SK-N-SH (cell line): Measurements from ENCODE around the gene STRIT1. TPM values are rescaled to one million over a fixed set of nuclear protein-coding genes. Genes with fewer than 3 reads are reported as not detected.

Experiments
- CTCF ChIA-PET: fragments of 300-600, 350-600 bp; formaldehyde crosslinking; extraction: SDS; loops from one replicate; lab custom pipeline; 2021; lab: Yijun Ruan, JAX
- POLR2A ChIA-PET: fragments of 350-600 bp; sonication (Branson Sonifier 250); formaldehyde crosslinking; extraction: SDS; loops from one replicate; lab custom pipeline; 2020; ENCODE audit warnings: antibody characterized with exemption, inconsistent platforms; lab: Yijun Ruan, JAX
- DNase-seq: peaks from one replicate; pipeline ENCODE4 v3.0.0; 2012
- H2AFZ ChIP-seq: fragments of 200-600 bp; sonication (generic); 2 replicates; pipeline ENCODE4 v1.8.1; 2016; ENCODE audit warnings: antibody characterized with exemption, mild to moderate bottlenecking, low read depth
- H3F3A ChIP-seq: fragments of 200-600 bp; sonication (generic); replicated peaks from 2 replicates; pipeline ENCODE3; 2016; ENCODE audit warnings: antibody characterized with exemption, mild to moderate bottlenecking; ENCODE audit not compliant: insufficient read depth
- H3K27ac ChIP-seq, 2 experiments: fragments of 200-500 bp in 1 of 2; fragments of 200-600 bp in 1 of 2; sonication (Bioruptor generic) in 1 of 2; sonication (generic), shearing (Covaris generic) in 1 of 2; 2 replicates each; pipeline versions ENCODE4 v1.5.1 to v1.6.1; 2014 to 2016; ENCODE audit warnings: low read depth in 2 of 2, inconsistent platforms in 1 of 2, low read length in 1 of 2, mild to moderate bottlenecking in 1 of 2, mixed read lengths in 1 of 2
- H3K27me3 ChIP-seq: fragments of 200-600 bp; sonication (generic), shearing (Covaris generic); 2 replicates; pipeline ENCODE4 v1.6.1; 2016; ENCODE audit warnings: mixed run types; ENCODE audit not compliant: insufficient read depth
- H3K36me3 ChIP-seq, 2 experiments: fragments of 200-500 bp in 1 of 2; fragments of 200-600 bp in 1 of 2; sonication (Bioruptor generic) in 1 of 2; sonication (generic) in 1 of 2; replicated peaks in 1 of 2; 2 replicates each; pipeline versions ENCODE3 to v1.5.1; 2014 to 2016; ENCODE audit warnings: low read length in 1 of 2, mild to moderate bottlenecking in 1 of 2; ENCODE audit not compliant: insufficient read depth in 2 of 2, control insufficient read depth in 1 of 2
- H3K4me1 ChIP-seq, 2 experiments: fragments of 200-500 bp in 1 of 2; fragments of 200-600 bp in 1 of 2; sonication (Bioruptor generic) in 1 of 2; sonication (generic), shearing (Covaris generic) in 1 of 2; 2 replicates each; pipeline versions ENCODE4 v1.5.1 to v1.6.1; 2014 to 2016; ENCODE audit warnings: low read depth in 1 of 2, low read length in 1 of 2, mixed run types in 1 of 2; ENCODE audit not compliant: insufficient read depth in 2 of 2, control insufficient read depth in 1 of 2
- H3K4me2 ChIP-seq: fragments of 200-600 bp; sonication (generic), shearing (Covaris generic); 2 replicates; pipeline ENCODE4 v1.6.1; 2017; ENCODE audit warnings: mixed run types
- H3K4me3 ChIP-seq, 2 experiments: fragments of 200-500 bp in 1 of 2; fragments of 200-600 bp in 1 of 2; sonication (Bioruptor generic) in 1 of 2; sonication (generic), shearing (Covaris generic) in 1 of 2; 2 replicates each; pipeline versions ENCODE4 v1.5.1 to v1.8.1; 2014 to 2016; ENCODE audit warnings: low read depth in 2 of 2, inconsistent platforms in 1 of 2, low read length in 1 of 2, mild to moderate bottlenecking in 1 of 2, mixed read lengths in 1 of 2, moderate library complexity in 1 of 2
- H3K79me2 ChIP-seq: fragments of 200-600 bp; sonication (generic); 2 replicates; pipeline ENCODE4 v1.8.1; 2017; ENCODE audit warnings: mild to moderate bottlenecking; ENCODE audit not compliant: insufficient read depth
- H3K9ac ChIP-seq: fragments of 200-600 bp; sonication (generic); 2 replicates; pipeline ENCODE4 v1.6.1; 2017; ENCODE audit warnings: mixed run types
- H3K9me2 ChIP-seq: fragments of 200-600 bp; sonication (generic); 2 replicates; pipeline ENCODE4 v1.6.1; 2017; ENCODE audit warnings: mixed run types
- H3K9me3 ChIP-seq: fragments of 200-600 bp; sonication (generic); 2 replicates; pipeline ENCODE4 v1.6.1; 2017; ENCODE audit warnings: mixed run types, mild to moderate bottlenecking, moderate library complexity
- H4K20me1 ChIP-seq: fragments of 200-600 bp; sonication (generic); 2 replicates; pipeline ENCODE4 v1.6.1; 2017; ENCODE audit warnings: mild to moderate bottlenecking, mixed run types; ENCODE audit not compliant: insufficient read depth
- CHD2 ChIP-seq: fragments of 150-350 bp; IDR thresholded peaks from 2 replicates; pipeline ENCODE4 v1.6.1; 2018; ENCODE audit warnings: low read length; ENCODE audit not compliant: partially characterized antibody
- CTCF ChIP-seq: fragments of 200-600 bp; sonication (generic); IDR thresholded peaks from 2 replicates; pipeline ENCODE4 v1.6.1; 2017; ENCODE audit warnings: antibody characterized with exemption, mild to moderate bottlenecking, moderate library complexity
- FOXJ3 ChIP-seq: sonication (generic); formaldehyde crosslinking; IDR thresholded peaks from 2 replicates; pipeline ENCODE4 v1.5.1; 2020; ENCODE audit warnings: mild to moderate bottlenecking, missing genetic modification reagents
- FOXM1 ChIP-seq: IDR thresholded peaks from 2 replicates; pipeline ENCODE4 v1.4.0; 2012; ENCODE audit warnings: low read depth, mild to moderate bottlenecking
- IRF3 ChIP-seq: fragments of 150-350 bp; IDR thresholded peaks from 2 replicates; pipeline ENCODE4 v1.6.1; 2016; ENCODE audit warnings: mild to moderate bottlenecking, low read depth, low read length
- NRF1 ChIP-seq: IDR thresholded peaks from 2 replicates; pipeline ENCODE4 v1.6.1; 2012; ENCODE audit warnings: low read depth, mild to moderate bottlenecking, low read length
- RAD21 ChIP-seq: IDR thresholded peaks from 2 replicates; pipeline ENCODE4 v1.6.1; 2012; ENCODE audit warnings: mild to moderate bottlenecking, low read length
- RCOR1 ChIP-seq: fragments of 150-350 bp; IDR thresholded peaks from 2 replicates; pipeline ENCODE4 v1.6.1; 2017; ENCODE audit warnings: antibody characterized with exemption, low read length
- SMC3 ChIP-seq: IDR thresholded peaks from 2 replicates; pipeline ENCODE4 v1.6.1; 2012; ENCODE audit warnings: low read depth, low read length, improper control_type of control experiment
- TAF1 ChIP-seq: IDR thresholded peaks from 2 replicates; pipeline ENCODE4 v1.6.1; 2012; ENCODE audit warnings: low read depth, mild to moderate bottlenecking, low read length, moderate library complexity, borderline replicate concordance
- TCF12 ChIP-seq: IDR thresholded peaks from 2 replicates; pipeline ENCODE4 v1.4.0; 2012
- TEAD4 ChIP-seq: IDR thresholded peaks from 2 replicates; pipeline ENCODE4 v1.4.0; 2012; ENCODE audit warnings: mild to moderate bottlenecking, borderline replicate concordance; ENCODE audit not compliant: insufficient read depth
- USF2 ChIP-seq: fragments of 150-350 bp; IDR thresholded peaks from 2 replicates; pipeline ENCODE4 v1.6.1; 2017; ENCODE audit warnings: antibody characterized with exemption, low read length, low read depth, borderline replicate concordance
- YY1 ChIP-seq: IDR thresholded peaks from 2 replicates; pipeline ENCODE4 v1.4.0; 2012; ENCODE audit warnings: low read depth, mild to moderate bottlenecking
- WGBS: methylation state at CpG from one replicate; pipeline ENCODE4 v1.1.6; 2017; ENCODE audit warnings: low lambda C conversion rate; 5-methylcytosine and 5-hydroxymethylcytosine counted together
- polyA plus RNA-seq, 3 experiments: library from polyadenylated mRNA; depleted of rRNA; stranded (reverse); fragments of >200 nt; gene quantifications; 2 replicates each; pipeline ENCODE4 v1.2.3, GENCODE V29; 2012

STRIT1 gene
- polyA plus RNA-seq, 1 of the 3 experiments (the other 2 are of a cell fraction), result not detected

GRCh38 chr3:155325263-155325835, 31.9 kb upstream of the STRIT1 start:
- POLR2A ChIA-PET, result no interaction called here
- no peaks in the 10 kb centered on the region for H3K36me3 ChIP-seq
- DNase-seq, result no peak

GRCh38 chr3:155323063-155323666, 29.7 kb upstream of the STRIT1 start:
- no peaks in the 10 kb centered on the region for H4K20me1 ChIP-seq
- WGBS, result 11% methylated on average over 3 of the region's 3 CpGs
- H2AFZ ChIP-seq, result no peak overlapping the region
- no peaks in the 10 kb centered on the region for H3F3A ChIP-seq
- TF ChIP-seq TEAD4 (no peak), CTCF (peak; percentile 83), NRF1 (no peak), SMC3 (peak; percentile 79), RAD21 (peak; percentile 95), YY1 (no peak), FOXM1 (no peak), RCOR1 (0 out of 2 replicates have a peak, but pooled peaks have one; percentile 12), CHD2 (peak; percentile 40), TAF1 (no peak), USF2 (no peak), IRF3 (no peak), FOXJ3 (no peak), TCF12 (peak; percentile 10; the same call in 1 of the 2 replicates)
- ChIA-PET POLR2A (no interaction called here), CTCF (interaction anchor here (0.6 to 3.5 kb wide), 40 partner anchors 8 to 1042 kb away, joined by 3 to 33 read pairs (median 4); partner anchors contain the start of gene DHX36)
- no peaks in the 10 kb centered on the region for H3K79me2 ChIP-seq
- H3K36me3 ChIP-seq, result no peaks in the 10 kb centered on the region
- peak; percentile 61 for DNase-seq
- H3K4me2 ChIP-seq, result no peak overlapping the region
- H3K9ac ChIP-seq, result no peak overlapping the region
- H3K4me1 ChIP-seq, result peaks cover 0 to 8% of the 10 kb centered on the region in 2 experiments; a peak in 2 of 4 replicates
- H3K27me3 ChIP-seq, result no peaks in the 10 kb centered on the region
- H3K9me2 ChIP-seq, result no peaks in the 10 kb centered on the region
- no peak overlapping the region; a peak in 1 of 4 replicates for H3K4me3 ChIP-seq
- no peaks in the 10 kb centered on the region for H3K9me3 ChIP-seq
- no peak overlapping the region for H3K27ac ChIP-seq

More at GRCh38 chr3:155325263-155325835, 31.9 kb upstream of the STRIT1 start:
- H3K9me3 ChIP-seq, result no peaks in the 10 kb centered on the region
- 79% methylated on average over 10 of the region's 10 CpGs for WGBS
- H3K4me3 ChIP-seq, result no peak overlapping the region
- H3K9ac ChIP-seq, result no peak overlapping the region
- CTCF ChIA-PET, result interaction anchor here (1.5 kb wide), 2 partner anchors 10 to 13 kb away, joined by 3 to 5 read pairs; no protein-coding TSS in a partner anchor
- peaks cover 0 to 17% of the 10 kb centered on the region in 2 experiments; a peak in 2 of 4 replicates for H3K4me1 ChIP-seq
- H3K79me2 ChIP-seq, result no peaks in the 10 kb centered on the region
- H3K27me3 ChIP-seq, result no peaks in the 10 kb centered on the region
- H2AFZ ChIP-seq, result no peak overlapping the region
- no peaks in the 10 kb centered on the region for H4K20me1 ChIP-seq
- no peaks in the 10 kb centered on the region for H3F3A ChIP-seq
- H3K27ac ChIP-seq, result no peak overlapping the region
- TF ChIP-seq CTCF (peak; percentile 30), FOXM1 (no peak)
- H3K9me2 ChIP-seq, result no peaks in the 10 kb centered on the region
- H3K4me2 ChIP-seq, result no peak overlapping the region
